IPS-18c (cell line): ENCODE measurements around the gene LDB1.
A peak's percentile ranks its signal among the peaks of the same experiment; 100 is the strongest.

Source experiments
- H3K4me3 ChIP-seq: 2 replicates; pipeline ENCODE4 v1.7.0; 2013; ENCODE audit warnings: low read depth, mild to moderate bottlenecking, low read length, moderate library complexity; ENCODE audit not compliant: insufficient read depth
- H3K9me3 ChIP-seq: one replicate; pipeline ENCODE4 v1.6.1; 2013; ENCODE audit warnings: mild to moderate bottlenecking, low read length, moderate library complexity; ENCODE audit not compliant: control insufficient read depth, insufficient read depth

LDB1 gene

GRCh38 chr10:102086196-102086595 is 34.0 kb downstream of the LDB1 start:
- Histone ChIP-seq H3K4me3 (no peak overlapping the region), H3K9me3 (no peaks in the 10 kb centered on the region)

GRCh38 chr10:102085336-102085735 is 34.8 kb downstream of the LDB1 start:
- H3K4me3 ChIP-seq, result no peak overlapping the region
- H3K9me3 ChIP-seq, result no peaks in the 10 kb centered on the region

GRCh38 chr10:102083541-102083940 is 36.6 kb downstream of the LDB1 start:
- no peaks in the 10 kb centered on the region for H3K9me3 ChIP-seq
- no peak overlapping the region for H3K4me3 ChIP-seq

- Histone ChIP-seq H3K9me3 (peaks cover 2% of the 10 kb centered on the region), H3K4me3 (no peak overlapping the region)
Observed at GRCh38 chr10:102072673-102073527, 47.3 kb downstream of the LDB1 start.

- peaks cover 2% of the 10 kb centered on the region for H3K9me3 ChIP-seq
- no peak overlapping the region for H3K4me3 ChIP-seq
Observed at GRCh38 chr10:102069071-102069470, 51.1 kb downstream of the LDB1 start.

- no peak overlapping the region for H3K4me3 ChIP-seq
Observed at GRCh38 chr10:102068216-102068615, 52.0 kb downstream of the LDB1 start.

GRCh38 chr10:102067091-102067916 is 52.9 kb downstream of the LDB1 start:
- peaks cover 2% of the 10 kb centered on the region for H3K9me3 ChIP-seq
- H3K4me3 ChIP-seq, result no peak overlapping the region

More at GRCh38 chr10:102068216-102068615, 52.0 kb downstream of the LDB1 start:
- peaks cover 2% of the 10 kb centered on the region for H3K9me3 ChIP-seq

- Histone ChIP-seq H3K4me3 (peak overlapping the region; percentile 99), H3K9me3 (peaks cover 2% of the 10 kb centered on the region)
Observed at GRCh38 chr10:102066399-102067088, 53.6 kb downstream of the LDB1 start.

GRCh38 chr10:102065561-102066398 is 54.4 kb downstream of the LDB1 start:
- Histone ChIP-seq H3K4me3 (peak overlapping the region; percentile 99), H3K9me3 (peaks cover 2% of the 10 kb centered on the region)

- Histone ChIP-seq H3K9me3 (peaks cover 2% of the 10 kb centered on the region), H3K4me3 (peak within 1 kb of the TSS; percentile 99)
Observed at GRCh38 chr10:102064868-102065560, 55.2 kb downstream of the LDB1 start, which contains the start of gene HPS6. Gene HPS6, plus strand, starts transcription at chr10:102065349. Its CDS starts 126 bp downstream, at chr10:102065475.

- H3K4me3 ChIP-seq, result peak overlapping the region; percentile 99; the same call in 1 of the 2 replicates
Observed at GRCh38 chr10:102064503-102064867, 55.7 kb downstream of the LDB1 start.

GRCh38 chr10:102059987-102060386 is 60.2 kb downstream of the LDB1 start:
- Histone ChIP-seq H3K4me3 (no peak overlapping the region), H3K9me3 (no peaks in the 10 kb centered on the region)

More at GRCh38 chr10:102064503-102064867, 55.7 kb downstream of the LDB1 start:
- peaks cover 2% of the 10 kb centered on the region for H3K9me3 ChIP-seq
